Smooth muscle cell (in vitro differentiated cells): ENCODE measurements around the gene C10orf71. TPM values are rescaled to one million over a fixed set of nuclear protein-coding genes. Genes with fewer than 3 reads are reported as not detected.

Experiments used
- DNase-seq: peaks from one replicate; lab custom pipeline; 2025; ENCODE audit not compliant: unreplicated experiment; lab: John Stamatoyannopoulos, UW
- H2AFZ ChIP-seq: fragments of 200-600 bp; sonication (generic); 2 replicates; pipeline ENCODE4 v1.6.0; 2016; ENCODE audit warnings: antibody characterized with exemption, low read depth, mild to moderate bottlenecking
- H3F3A ChIP-seq: fragments of 200-600 bp; sonication (generic); 2 replicates; pipeline ENCODE4 v1.6.0; 2017; ENCODE audit warnings: antibody characterized with exemption, low read depth
- H3K27ac ChIP-seq: fragments of 200-600 bp; sonication (generic); 2 replicates; pipeline ENCODE4 v1.5.1; 2016; ENCODE audit warnings: low read depth, mild to moderate bottlenecking
- H3K27me3 ChIP-seq: fragments of 200-600 bp; sonication (generic); 2 replicates; pipeline ENCODE4 v1.6.1; 2016; ENCODE audit warnings: low read depth, mild to moderate bottlenecking
- H3K36me3 ChIP-seq: fragments of 200-600 bp; sonication (generic); 2 replicates; pipeline ENCODE4 v1.5.1; 2016; ENCODE audit warnings: low read depth
- H3K4me1 ChIP-seq: fragments of 200-600 bp; sonication (generic); 2 replicates; pipeline ENCODE4 v1.5.1; 2016; ENCODE audit warnings: low read depth
- H3K4me2 ChIP-seq: fragments of 200-600 bp; sonication (generic); 2 replicates; pipeline ENCODE4 v1.6.0; 2016; ENCODE audit warnings: mild to moderate bottlenecking
- H3K4me3 ChIP-seq: fragments of 200-600 bp; sonication (generic); 2 replicates; pipeline ENCODE4 v1.5.1; 2016; ENCODE audit warnings: mild to moderate bottlenecking
- H3K79me2 ChIP-seq: fragments of 200-600 bp; sonication (generic); 2 replicates; pipeline ENCODE4 v1.6.0; 2016; ENCODE audit warnings: low read depth, mild to moderate bottlenecking
- H3K9ac ChIP-seq: fragments of 200-600 bp; sonication (generic); 2 replicates; pipeline ENCODE4 v1.6.0; 2016; ENCODE audit warnings: low read depth
- H3K9me3 ChIP-seq: fragments of 200-600 bp; sonication (generic); replicated peaks from 2 replicates; pipeline ENCODE4 v1.5.1; 2016; ENCODE audit warnings: low read depth
- H4K20me1 ChIP-seq: fragments of 200-600 bp; sonication (generic); 2 replicates; pipeline ENCODE4 v1.6.0; 2016; ENCODE audit warnings: low read depth
- WGBS: methylation state at CpG from one replicate; pipeline ENCODE4 v1.1.7; 2016; ENCODE audit warnings: low lambda C conversion rate; 5-methylcytosine and 5-hydroxymethylcytosine counted together
- polyA plus RNA-seq: library from polyadenylated mRNA; unstranded; fragments of >200 nt; fragmentation: Nextera tagmentation; extraction: Ambion mirVana; gene quantifications from 2 replicates; pipeline ENCODE4 v1.2.1, GENCODE V29; 2016
- total RNA-seq: library from RNA; depleted of rRNA; stranded (reverse); fragments of >200 nt; gene quantifications from 2 replicates; pipeline ENCODE4 v1.2.3, GENCODE V29; 2014
- TF ChIP-seq, protein P1 (sequence below): fragments of 200-600 bp; sonication (generic); IDR thresholded peaks from 2 replicates; pipeline ENCODE4 v1.5.1; 2017; ENCODE audit warnings: borderline replicate concordance, mild to moderate bottlenecking, antibody characterized with exemption; ENCODE audit not compliant: insufficient read depth, poor library complexity, severe bottlenecking

The C10orf71 gene
- total and polyA plus RNA-seq, 2 experiments from 2014 or later, result not detected

- DNase-seq, result no peak
- Histone ChIP-seq H3K27ac (no peak overlapping the region), H3K4me2 (no peak overlapping the region)
Measured at GRCh38 chr10:49279015-49279880, 19.7 kb upstream of the C10orf71 start.

DNA sequence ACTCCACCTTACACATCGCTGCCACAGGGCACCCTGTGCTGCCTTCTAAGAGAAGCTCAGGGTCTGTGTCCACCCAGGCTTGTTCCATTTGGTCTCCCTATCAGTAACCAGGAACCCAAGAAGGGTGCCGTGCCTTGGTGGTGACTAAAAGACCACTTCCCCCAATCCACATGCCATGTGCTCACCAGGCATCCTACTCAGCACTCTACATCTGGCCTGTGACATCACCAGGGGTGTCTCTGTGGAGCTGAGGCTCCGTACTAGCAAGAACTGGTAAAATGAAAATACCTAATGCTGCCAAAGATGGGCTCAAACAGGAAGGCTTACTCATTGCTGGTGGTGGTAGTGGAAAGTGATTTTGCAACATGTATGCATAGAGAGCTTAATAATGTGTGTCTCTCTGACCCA, 19.0 kb upstream of the C10orf71 start:
- H4K20me1 ChIP-seq, result no peaks in the 10 kb centered on the region
- no peaks in the 10 kb centered on the region for H3F3A ChIP-seq
- H3K4me3 ChIP-seq, result no peak overlapping the region
- 65% methylated on average over 3 of the region's 3 CpGs for WGBS
- no peak overlapping the region for H2AFZ ChIP-seq
- H3K27me3 ChIP-seq, result peaks cover 7% of the 10 kb centered on the region
- TF ChIP-seq, protein P1, sequence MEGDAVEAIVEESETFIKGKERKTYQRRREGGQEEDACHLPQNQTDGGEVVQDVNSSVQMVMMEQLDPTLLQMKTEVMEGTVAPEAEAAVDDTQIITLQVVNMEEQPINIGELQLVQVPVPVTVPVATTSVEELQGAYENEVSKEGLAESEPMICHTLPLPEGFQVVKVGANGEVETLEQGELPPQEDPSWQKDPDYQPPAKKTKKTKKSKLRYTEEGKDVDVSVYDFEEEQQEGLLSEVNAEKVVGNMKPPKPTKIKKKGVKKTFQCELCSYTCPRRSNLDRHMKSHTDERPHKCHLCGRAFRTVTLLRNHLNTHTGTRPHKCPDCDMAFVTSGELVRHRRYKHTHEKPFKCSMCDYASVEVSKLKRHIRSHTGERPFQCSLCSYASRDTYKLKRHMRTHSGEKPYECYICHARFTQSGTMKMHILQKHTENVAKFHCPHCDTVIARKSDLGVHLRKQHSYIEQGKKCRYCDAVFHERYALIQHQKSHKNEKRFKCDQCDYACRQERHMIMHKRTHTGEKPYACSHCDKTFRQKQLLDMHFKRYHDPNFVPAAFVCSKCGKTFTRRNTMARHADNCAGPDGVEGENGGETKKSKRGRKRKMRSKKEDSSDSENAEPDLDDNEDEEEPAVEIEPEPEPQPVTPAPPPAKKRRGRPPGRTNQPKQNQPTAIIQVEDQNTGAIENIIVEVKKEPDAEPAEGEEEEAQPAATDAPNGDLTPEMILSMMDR, result no peak
- H3K4me2 ChIP-seq, result no peak overlapping the region
- H3K9ac ChIP-seq, result no peak overlapping the region
- no peaks in the 10 kb centered on the region for H3K9me3 ChIP-seq
- H3K27ac ChIP-seq, result no peak overlapping the region
- H3K79me2 ChIP-seq, result no peaks in the 10 kb centered on the region
- DNase-seq, result no peak
- H3K36me3 ChIP-seq, result no peaks in the 10 kb centered on the region
- H3K4me1 ChIP-seq, result peaks cover 11% of the 10 kb centered on the region

More at GRCh38 chr10:49279015-49279880, 19.7 kb upstream of the C10orf71 start:
- 79% methylated on average over 7 of the region's 7 CpGs for WGBS
- no peaks in the 10 kb centered on the region for H4K20me1 ChIP-seq
- H3K9ac ChIP-seq, result no peak overlapping the region
- H3K9me3 ChIP-seq, result no peaks in the 10 kb centered on the region
- peaks cover 11% of the 10 kb centered on the region for H3K4me1 ChIP-seq
- no peaks in the 10 kb centered on the region for H3K36me3 ChIP-seq
- H3K4me3 ChIP-seq, result no peak overlapping the region
- no peaks in the 10 kb centered on the region for H3F3A ChIP-seq
- no peaks in the 10 kb centered on the region for H3K79me2 ChIP-seq
- H2AFZ ChIP-seq, result no peak overlapping the region
- TF ChIP-seq, protein P1, result no peak
- H3K27me3 ChIP-seq, result peaks cover 7% of the 10 kb centered on the region

- Histone ChIP-seq H3K4me3 (no peak overlapping the region), H3K4me2 (no peak overlapping the region), H3K79me2 (no peaks in the 10 kb centered on the region), H3K27ac (no peak overlapping the region), H3K27me3 (peaks cover 7% of the 10 kb centered on the region), H3F3A (no peaks in the 10 kb centered on the region), H3K9ac (no peak overlapping the region), H3K36me3 (no peaks in the 10 kb centered on the region), H3K4me1 (peaks cover 11% of the 10 kb centered on the region), H4K20me1 (no peaks in the 10 kb centered on the region), H2AFZ (no peak overlapping the region), H3K9me3 (no peaks in the 10 kb centered on the region)
- 58% methylated on average over 13 of the region's 13 CpGs for WGBS
- no peak for DNase-seq
- TF ChIP-seq, protein P1, result peak; percentile 23
Measured at GRCh38 chr10:49281461-49281860, 17.5 kb upstream of the C10orf71 start.

- no peak overlapping the region for H3K4me3 ChIP-seq
- TF ChIP-seq, protein P1, result no peak
- DNase-seq, result no peak
- H3K79me2 ChIP-seq, result no peaks in the 10 kb centered on the region
- H3K9ac ChIP-seq, result no peak overlapping the region
- no peak overlapping the region for H3K27ac ChIP-seq
- no peak overlapping the region for H3K4me2 ChIP-seq
- 77% methylated on average over 3 of the region's 3 CpGs for WGBS
- H3K36me3 ChIP-seq, result no peaks in the 10 kb centered on the region
- no peaks in the 10 kb centered on the region for H3K9me3 ChIP-seq
- H4K20me1 ChIP-seq, result no peaks in the 10 kb centered on the region
- no peaks in the 10 kb centered on the region for H3F3A ChIP-seq
- no peak overlapping the region for H2AFZ ChIP-seq
- H3K27me3 ChIP-seq, result peaks cover 7% of the 10 kb centered on the region
- peaks cover 11% of the 10 kb centered on the region for H3K4me1 ChIP-seq
Measured at GRCh38 chr10:49282306-49282705, 16.7 kb upstream of the C10orf71 start.
